Lower lobe of right lung (tissue), 2 donors: ENCODE measurements around the gene LMAN1. TPM values are rescaled to one million over a fixed set of nuclear protein-coding genes. Genes with fewer than 3 reads are reported as not detected.

ENCODE experiments used
- ATAC-seq, 2 donors: fragments of 200-7000 bp; cut with Tn5 transposase; one replicate each; pipeline ENCODE4 v1.9.1; 2020 to 2022; ENCODE audit warnings: mild to moderate bottlenecking in 2 of 2, moderate library complexity in 2 of 2
- DNase-seq: peaks from one replicate; pipeline ENCODE4 v3.0.0-alpha.2; 2020
- H3K27ac ChIP-seq: fragments of 200-600 bp; one replicate; pipeline ENCODE4 v1.8.0; 2022
- H3K27me3 ChIP-seq: fragments of 200-600 bp; one replicate; pipeline ENCODE4 v1.8.0; 2022; ENCODE audit warnings: low read depth
- H3K36me3 ChIP-seq: fragments of 200-600 bp; one replicate; pipeline ENCODE4 v1.8.0; 2022; ENCODE audit warnings: mild to moderate bottlenecking
- H3K4me1 ChIP-seq: fragments of 200-600 bp; one replicate; pipeline ENCODE4 v1.8.0; 2022
- H3K4me3 ChIP-seq: fragments of 200-600 bp; one replicate; pipeline ENCODE4 v1.8.0; 2022; ENCODE audit warnings: mild to moderate bottlenecking
- H3K9me3 ChIP-seq: fragments of 200-600 bp; one replicate; pipeline ENCODE4 v1.8.0; 2022
- CTCF ChIP-seq: fragments of 200-600 bp; IDR thresholded peaks from one replicate; pipeline ENCODE4 v1.8.0; 2022; ENCODE audit warnings: antibody characterized with exemption, mild to moderate bottlenecking
- intact Hi-C: fragments of 100-400 bp; cut with DNase I; formaldehyde crosslinking; loops from one replicate; pipeline ENCODE4 v1.11.0; 2022
- total RNA-seq: library from RNA; stranded (reverse); fragmentation: NEBNext Ultra II Directional; extraction: Animal tissue kit (Norgen Biotek cat#: 25700); gene quantifications from one replicate; pipeline ENCODE4 v1.2.1, GENCODE V29; 2021
- donor health status: DM: no; HTN: yes; CAD: no; lungs with severe emphysema.

Gene LMAN1
- total RNA-seq, 1 donor from 2014 or later, result 62.7 TPM

GRCh38 chr18:59358414-59358711 lies 702 bp downstream of the LMAN1 start:
- Histone ChIP-seq H3K4me3 (peak overlapping the region; percentile 84), H3K27ac (peak overlapping the region; percentile 86), H3K36me3 (peaks cover 21% of the 10 kb centered on the region), H3K4me1 (peaks cover 17% of the 10 kb centered on the region), H3K27me3 (no peaks in the 10 kb centered on the region), H3K9me3 (no peaks in the 10 kb centered on the region)
- TF ChIP-seq CTCF, result no peak
- ATAC-seq, result no peak
- DNase-seq, result no peak
- intact Hi-C loops, result no loop called here

- peaks cover 17% of the 10 kb centered on the region for H3K4me1 ChIP-seq
- peak in 1 of 2 donors; percentile 46 for ATAC-seq
Observed at GRCh38 chr18:59357928-59358327, 1.1 kb downstream of the LMAN1 start.

GRCh38 chr18:59354731-59355130 lies 4.3 kb downstream of the LMAN1 start:
- no peak overlapping the region for H3K4me3 ChIP-seq
- H3K27me3 ChIP-seq, result no peaks in the 10 kb centered on the region
- H3K9me3 ChIP-seq, result no peaks in the 10 kb centered on the region
- peaks cover 9% of the 10 kb centered on the region for H3K4me1 ChIP-seq
- TF ChIP-seq CTCF, result no peak
- no peak for ATAC-seq
- intact Hi-C loops, result no loop called here
- H3K27ac ChIP-seq, result no peak overlapping the region
- DNase-seq, result no peak
- H3K36me3 ChIP-seq, result peaks cover 58% of the 10 kb centered on the region

More at GRCh38 chr18:59357928-59358327, 1.1 kb downstream of the LMAN1 start:
- intact Hi-C loops, result no loop called here
- no peaks in the 10 kb centered on the region for H3K27me3 ChIP-seq
- H3K9me3 ChIP-seq, result no peaks in the 10 kb centered on the region
- peak overlapping the region; percentile 86 for H3K27ac ChIP-seq
- peaks cover 26% of the 10 kb centered on the region for H3K36me3 ChIP-seq
- peak overlapping the region; percentile 84 for H3K4me3 ChIP-seq
- DNase-seq, result no peak
- TF ChIP-seq CTCF, result no peak

- Histone ChIP-seq H3K9me3 (no peaks in the 10 kb centered on the region), H3K27ac (no peak overlapping the region), H3K36me3 (peaks cover 73% of the 10 kb centered on the region), H3K4me3 (no peak overlapping the region), H3K27me3 (no peaks in the 10 kb centered on the region), H3K4me1 (peaks cover 8% of the 10 kb centered on the region)
- intact Hi-C loops, result no loop called here
- TF ChIP-seq CTCF, result no peak
- DNase-seq (no peak), ATAC-seq (no peak)
Observed at GRCh38 chr18:59353079-59353680, 5.9 kb downstream of the LMAN1 start.

- H3K9me3 ChIP-seq, result no peaks in the 10 kb centered on the region
- H3K4me1 ChIP-seq, result peaks cover 3% of the 10 kb centered on the region
- ATAC-seq (peak in 1 of 2 donors; percentile 38), DNase-seq (no peak)
- intact Hi-C loops, result no loop called here
- no peak overlapping the region for H3K27ac ChIP-seq
- no peaks in the 10 kb centered on the region for H3K27me3 ChIP-seq
- no peak for TF ChIP-seq CTCF
- peaks cover 81% of the 10 kb centered on the region for H3K36me3 ChIP-seq
- H3K4me3 ChIP-seq, result no peak overlapping the region
Observed at GRCh38 chr18:59352250-59352855, 6.7 kb downstream of the LMAN1 start.
